GM12801 (cell line): ENCODE measurements around the gene VTI1B.

Experiments
- CTCF ChIP-seq: IDR thresholded peaks from one replicate; pipeline ENCODE4 v1.5.1; 2011; ENCODE audit warnings: control low read depth; ENCODE audit not compliant: insufficient read length; ENCODE audit errors: extremely low read depth

The VTI1B gene

GRCh38 chr14:67650151-67650550 is 24.3 kb downstream of the VTI1B start:
- TF ChIP-seq CTCF, result no peak

GRCh38 chr14:67646131-67646530 is 28.3 kb downstream of the VTI1B start:
- TF ChIP-seq CTCF, result no peak

- TF ChIP-seq CTCF, result no peak
These were observed 29.0 kb downstream of the VTI1B start for GRCh38 chr14:67645414-67645813.

- TF ChIP-seq CTCF, result no peak
These were observed 30.0 kb downstream of the VTI1B start for GRCh38 chr14:67644428-67644827.

GRCh38 chr14:67643713-67644112 is 30.7 kb downstream of the VTI1B start:
- no peak for TF ChIP-seq CTCF

GRCh38 chr14:67641902-67642749 is 32.3 kb downstream of the VTI1B start:
- TF ChIP-seq CTCF, result no peak

GRCh38 chr14:67641480-67641879 is 33.0 kb downstream of the VTI1B start:
- no peak for TF ChIP-seq CTCF
